Prostate gland (tissue), 2 donors: Measurements from ENCODE around the gene LITAF.

Experiments used
- CTCF ChIP-seq, 4 experiments: fragments of 200-600 bp in 2 of 4; fragments of 450-650 bp in 2 of 4; sonication (generic) in 2 of 4; IDR thresholded peaks; 1 replicate in 3 of 4; 2 replicates in 1 of 4; pipeline ENCODE4 v1.5.1; 2016 to 2019; ENCODE audit warnings: antibody characterized with exemption in 4 of 4, mild to moderate bottlenecking in 2 of 4, moderate library complexity in 2 of 4
- POLR2AphosphoS5 ChIP-seq: sonication (generic); formaldehyde crosslinking; IDR thresholded peaks from one replicate; pipeline ENCODE4 v1.6.1; 2017; ENCODE audit warnings: antibody characterized with exemption

GRCh38 chr16:11621920-11622651 is 35.4 kb upstream of the LITAF start:
- no peak for TF ChIP-seq CTCF (IDR thresholded peaks at IDR 0.05)
- TF ChIP-seq POLR2AphosphoS5: no peak
